Smooth muscle cell (in vitro differentiated cells): Measurements from ENCODE around the gene TTR. TPM values are rescaled to one million over a fixed set of nuclear protein-coding genes. Genes with fewer than 3 reads are reported as not detected.

Source experiments
- DNase-seq: peaks from one replicate; lab custom pipeline; 2025; ENCODE audit not compliant: unreplicated experiment; lab: John Stamatoyannopoulos, UW
- H2AFZ ChIP-seq: fragments of 200-600 bp; sonication (generic); 2 replicates; pipeline ENCODE4 v1.6.0; 2016; ENCODE audit warnings: antibody characterized with exemption, low read depth, mild to moderate bottlenecking
- H3F3A ChIP-seq: fragments of 200-600 bp; sonication (generic); 2 replicates; pipeline ENCODE4 v1.6.0; 2017; ENCODE audit warnings: antibody characterized with exemption, low read depth
- H3K27ac ChIP-seq: fragments of 200-600 bp; sonication (generic); 2 replicates; pipeline ENCODE4 v1.5.1; 2016; ENCODE audit warnings: low read depth, mild to moderate bottlenecking
- H3K27me3 ChIP-seq: fragments of 200-600 bp; sonication (generic); 2 replicates; pipeline ENCODE4 v1.6.1; 2016; ENCODE audit warnings: low read depth, mild to moderate bottlenecking
- H3K36me3 ChIP-seq: fragments of 200-600 bp; sonication (generic); 2 replicates; pipeline ENCODE4 v1.5.1; 2016; ENCODE audit warnings: low read depth
- H3K4me1 ChIP-seq: fragments of 200-600 bp; sonication (generic); 2 replicates; pipeline ENCODE4 v1.5.1; 2016; ENCODE audit warnings: low read depth
- H3K4me2 ChIP-seq: fragments of 200-600 bp; sonication (generic); 2 replicates; pipeline ENCODE4 v1.6.0; 2016; ENCODE audit warnings: mild to moderate bottlenecking
- H3K4me3 ChIP-seq: fragments of 200-600 bp; sonication (generic); 2 replicates; pipeline ENCODE4 v1.5.1; 2016; ENCODE audit warnings: mild to moderate bottlenecking
- H3K79me2 ChIP-seq: fragments of 200-600 bp; sonication (generic); 2 replicates; pipeline ENCODE4 v1.6.0; 2016; ENCODE audit warnings: low read depth, mild to moderate bottlenecking
- H3K9ac ChIP-seq: fragments of 200-600 bp; sonication (generic); 2 replicates; pipeline ENCODE4 v1.6.0; 2016; ENCODE audit warnings: low read depth
- H3K9me3 ChIP-seq: fragments of 200-600 bp; sonication (generic); replicated peaks from 2 replicates; pipeline ENCODE4 v1.5.1; 2016; ENCODE audit warnings: low read depth
- H4K20me1 ChIP-seq: fragments of 200-600 bp; sonication (generic); 2 replicates; pipeline ENCODE4 v1.6.0; 2016; ENCODE audit warnings: low read depth
- WGBS: methylation state at CpG from one replicate; pipeline ENCODE4 v1.1.7; 2016; ENCODE audit warnings: low lambda C conversion rate; 5-methylcytosine and 5-hydroxymethylcytosine counted together
- polyA plus RNA-seq: library from polyadenylated mRNA; unstranded; fragments of >200 nt; fragmentation: Nextera tagmentation; extraction: Ambion mirVana; gene quantifications from 2 replicates; pipeline ENCODE4 v1.2.1, GENCODE V29; 2016
- total RNA-seq: library from RNA; depleted of rRNA; stranded (reverse); fragments of >200 nt; gene quantifications from 2 replicates; pipeline ENCODE4 v1.2.3, GENCODE V29; 2014
- TF ChIP-seq, protein P1 (sequence below): fragments of 200-600 bp; sonication (generic); IDR thresholded peaks from 2 replicates; pipeline ENCODE4 v1.5.1; 2017; ENCODE audit warnings: borderline replicate concordance, mild to moderate bottlenecking, antibody characterized with exemption; ENCODE audit not compliant: insufficient read depth, poor library complexity, severe bottlenecking

Gene TTR
- total and polyA plus RNA-seq, 2 experiments from 2014 or later, result 2.6 TPM; not detected in 1

DNA sequence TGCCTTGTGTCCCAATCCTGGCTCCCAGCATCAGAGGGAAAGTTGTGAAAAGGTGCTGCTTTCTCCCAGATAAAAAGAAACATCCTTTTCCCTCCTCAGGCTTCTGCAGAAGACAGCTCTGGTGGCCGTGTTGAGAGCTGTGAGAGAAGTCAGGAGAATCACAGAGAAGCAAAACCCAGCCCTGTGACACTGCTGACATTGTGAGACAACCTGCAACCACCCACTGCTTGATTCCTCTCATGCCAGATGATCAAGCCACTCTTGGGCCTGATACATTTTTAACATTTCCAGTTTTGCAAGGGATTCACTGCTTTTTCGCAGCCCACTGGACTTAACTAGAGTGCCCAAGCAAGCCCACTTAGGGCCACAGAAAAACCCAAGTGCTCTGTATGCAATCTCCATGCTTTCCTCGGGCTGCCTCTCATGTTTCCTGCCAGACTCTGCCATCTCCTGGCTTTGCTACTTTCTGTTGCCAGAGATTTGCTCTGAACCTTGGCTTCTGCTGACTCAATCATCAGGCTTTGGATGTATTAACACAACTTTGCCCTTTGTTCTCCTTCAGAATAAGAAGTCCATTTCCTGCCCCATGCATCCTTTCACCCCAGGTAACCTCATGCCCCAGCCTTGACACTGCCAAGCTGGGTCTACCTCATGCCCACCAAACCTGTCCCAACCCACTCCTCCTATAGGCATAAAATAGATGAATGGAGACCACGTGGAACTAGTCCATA lies 24.9 kb upstream of the TTR start:
- H3K9me3 ChIP-seq, result no peaks in the 10 kb centered on the region
- no peaks in the 10 kb centered on the region for H4K20me1 ChIP-seq
- H3K9ac ChIP-seq, result no peak overlapping the region
- no peaks in the 10 kb centered on the region for H3F3A ChIP-seq
- H3K36me3 ChIP-seq, result no peaks in the 10 kb centered on the region
- no peak for DNase-seq
- H3K4me3 ChIP-seq, result no peak overlapping the region
- no peak overlapping the region for H2AFZ ChIP-seq
- H3K4me1 ChIP-seq, result peaks cover 12% of the 10 kb centered on the region
- WGBS, result 68% methylated on average over 4 of the region's 4 CpGs
- TF ChIP-seq, protein P1, sequence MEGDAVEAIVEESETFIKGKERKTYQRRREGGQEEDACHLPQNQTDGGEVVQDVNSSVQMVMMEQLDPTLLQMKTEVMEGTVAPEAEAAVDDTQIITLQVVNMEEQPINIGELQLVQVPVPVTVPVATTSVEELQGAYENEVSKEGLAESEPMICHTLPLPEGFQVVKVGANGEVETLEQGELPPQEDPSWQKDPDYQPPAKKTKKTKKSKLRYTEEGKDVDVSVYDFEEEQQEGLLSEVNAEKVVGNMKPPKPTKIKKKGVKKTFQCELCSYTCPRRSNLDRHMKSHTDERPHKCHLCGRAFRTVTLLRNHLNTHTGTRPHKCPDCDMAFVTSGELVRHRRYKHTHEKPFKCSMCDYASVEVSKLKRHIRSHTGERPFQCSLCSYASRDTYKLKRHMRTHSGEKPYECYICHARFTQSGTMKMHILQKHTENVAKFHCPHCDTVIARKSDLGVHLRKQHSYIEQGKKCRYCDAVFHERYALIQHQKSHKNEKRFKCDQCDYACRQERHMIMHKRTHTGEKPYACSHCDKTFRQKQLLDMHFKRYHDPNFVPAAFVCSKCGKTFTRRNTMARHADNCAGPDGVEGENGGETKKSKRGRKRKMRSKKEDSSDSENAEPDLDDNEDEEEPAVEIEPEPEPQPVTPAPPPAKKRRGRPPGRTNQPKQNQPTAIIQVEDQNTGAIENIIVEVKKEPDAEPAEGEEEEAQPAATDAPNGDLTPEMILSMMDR, result no peak
- H3K4me2 ChIP-seq, result no peak overlapping the region
- H3K27me3 ChIP-seq, result no peaks in the 10 kb centered on the region
- no peaks in the 10 kb centered on the region for H3K79me2 ChIP-seq
- no peak overlapping the region for H3K27ac ChIP-seq

DNA sequence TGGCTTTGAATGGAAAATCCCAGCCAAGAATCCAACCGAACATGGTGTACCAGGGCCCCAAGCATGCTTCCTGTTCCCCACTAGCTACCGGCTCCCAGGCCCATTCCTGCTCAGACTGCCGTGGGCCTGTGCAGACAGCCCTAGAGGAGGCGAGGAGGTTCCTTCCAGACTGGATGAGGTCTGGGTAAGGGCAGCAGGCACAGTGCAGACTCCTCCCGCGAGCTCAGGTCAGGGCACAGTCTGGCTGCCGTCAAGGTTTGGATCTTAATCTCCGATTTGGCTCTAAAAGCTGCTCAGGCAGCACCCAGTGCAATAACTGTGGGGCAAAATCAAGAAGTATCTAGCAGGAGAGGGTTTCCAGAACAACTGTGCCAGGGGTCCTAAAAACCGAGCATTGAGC lies 19.3 kb upstream of the TTR start:
- H2AFZ ChIP-seq, result no peak overlapping the region
- no peaks in the 10 kb centered on the region for H3K27me3 ChIP-seq
- no peaks in the 10 kb centered on the region for H3K36me3 ChIP-seq
- no peak overlapping the region for H3K27ac ChIP-seq
- H3K9me3 ChIP-seq, result no peaks in the 10 kb centered on the region
- no peaks in the 10 kb centered on the region for H3F3A ChIP-seq
- no peak overlapping the region for H3K4me3 ChIP-seq
- TF ChIP-seq, protein P1, result no peak
- no peaks in the 10 kb centered on the region for H3K79me2 ChIP-seq
- no peak overlapping the region for H3K9ac ChIP-seq
- H3K4me2 ChIP-seq, result no peak overlapping the region
- DNase-seq, result no peak
- no peaks in the 10 kb centered on the region for H4K20me1 ChIP-seq
- peaks cover 5% of the 10 kb centered on the region for H3K4me1 ChIP-seq
- WGBS, result 86% methylated on average over 9 of the region's 9 CpGs

DNA sequence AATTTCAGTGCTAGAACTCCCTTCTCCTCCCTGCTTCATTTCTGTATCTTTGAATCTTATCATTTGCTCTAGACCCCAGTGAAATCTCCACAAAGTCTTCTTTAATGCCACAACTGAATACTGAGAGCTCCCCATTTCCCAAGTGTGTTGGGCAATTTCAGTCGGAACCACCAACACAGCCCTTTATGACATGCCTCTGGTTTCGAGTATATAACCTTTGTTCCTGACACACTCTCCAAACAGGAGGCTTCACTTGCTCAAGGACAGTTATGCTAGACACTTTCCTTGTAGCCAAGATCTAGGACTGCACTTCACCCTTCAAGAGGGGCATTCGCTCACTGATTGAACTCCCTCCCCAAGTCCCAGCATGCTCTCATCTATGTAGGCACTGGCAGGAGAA lies 18.6 kb upstream of the TTR start:
- TF ChIP-seq, protein P1, result no peak
- H3K27me3 ChIP-seq, result no peaks in the 10 kb centered on the region
- no peaks in the 10 kb centered on the region for H3K79me2 ChIP-seq
- DNase-seq, result no peak
- H3K9me3 ChIP-seq, result no peaks in the 10 kb centered on the region
- H3K9ac ChIP-seq, result no peak overlapping the region
- no peaks in the 10 kb centered on the region for H4K20me1 ChIP-seq
- H3K36me3 ChIP-seq, result no peaks in the 10 kb centered on the region
- H3K27ac ChIP-seq, result no peak overlapping the region
- H3F3A ChIP-seq, result no peaks in the 10 kb centered on the region
- H3K4me2 ChIP-seq, result no peak overlapping the region
- WGBS, result 93% methylated on average over 3 of the region's 3 CpGs
- peaks cover 5% of the 10 kb centered on the region for H3K4me1 ChIP-seq
- H2AFZ ChIP-seq, result no peak overlapping the region
- H3K4me3 ChIP-seq, result no peak overlapping the region

DNA sequence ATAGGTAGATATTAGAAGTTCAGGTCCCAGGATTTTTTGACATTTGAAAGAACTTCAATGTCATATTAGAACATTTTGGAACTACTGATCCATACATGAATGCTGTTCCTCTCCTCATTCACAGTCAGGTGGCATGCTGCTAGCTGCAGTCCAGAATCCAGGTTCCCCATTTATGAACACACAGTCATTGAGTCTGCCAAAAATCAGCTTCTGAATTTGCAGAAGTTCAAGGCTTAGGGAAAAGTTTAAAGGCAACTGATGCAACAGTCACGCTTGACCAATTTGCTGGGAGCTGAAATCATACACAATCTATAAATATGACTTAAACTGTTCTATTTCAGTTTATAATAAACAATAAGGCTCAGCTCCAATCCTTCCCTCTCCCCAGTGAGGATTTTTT lies 17.3 kb upstream of the TTR start:
- H4K20me1 ChIP-seq, result no peaks in the 10 kb centered on the region
- no peaks in the 10 kb centered on the region for H3K9me3 ChIP-seq
- no peak overlapping the region for H3K4me2 ChIP-seq
- H2AFZ ChIP-seq, result no peak overlapping the region
- H3K79me2 ChIP-seq, result no peaks in the 10 kb centered on the region
- no peaks in the 10 kb centered on the region for H3K36me3 ChIP-seq
- no peak overlapping the region for H3K27ac ChIP-seq
- H3K4me3 ChIP-seq, result no peak overlapping the region
- DNase-seq, result no peak
- WGBS, result 100% methylated on average over 1 of the region's 1 CpG
- H3K9ac ChIP-seq, result no peak overlapping the region
- H3K4me1 ChIP-seq, result peaks cover 5% of the 10 kb centered on the region
- no peaks in the 10 kb centered on the region for H3F3A ChIP-seq
- no peaks in the 10 kb centered on the region for H3K27me3 ChIP-seq
- TF ChIP-seq, protein P1, result no peak
